ENCODE data around the gene ZFR. TPM values are rescaled to one million over a fixed set of nuclear protein-coding genes. Genes with fewer than 3 reads are reported as not detected.
"Not testable (repeated sequence)": the region's sequence is repeated elsewhere in the genome, so short reads cannot be mapped to it uniquely, and the experiment has no call there.

Gene ZFR
- total and polyA plus RNA-seq, 5 experiments from 2014 or later, result 66.9 to 79.4 (median 69.8) TPM

DNA sequence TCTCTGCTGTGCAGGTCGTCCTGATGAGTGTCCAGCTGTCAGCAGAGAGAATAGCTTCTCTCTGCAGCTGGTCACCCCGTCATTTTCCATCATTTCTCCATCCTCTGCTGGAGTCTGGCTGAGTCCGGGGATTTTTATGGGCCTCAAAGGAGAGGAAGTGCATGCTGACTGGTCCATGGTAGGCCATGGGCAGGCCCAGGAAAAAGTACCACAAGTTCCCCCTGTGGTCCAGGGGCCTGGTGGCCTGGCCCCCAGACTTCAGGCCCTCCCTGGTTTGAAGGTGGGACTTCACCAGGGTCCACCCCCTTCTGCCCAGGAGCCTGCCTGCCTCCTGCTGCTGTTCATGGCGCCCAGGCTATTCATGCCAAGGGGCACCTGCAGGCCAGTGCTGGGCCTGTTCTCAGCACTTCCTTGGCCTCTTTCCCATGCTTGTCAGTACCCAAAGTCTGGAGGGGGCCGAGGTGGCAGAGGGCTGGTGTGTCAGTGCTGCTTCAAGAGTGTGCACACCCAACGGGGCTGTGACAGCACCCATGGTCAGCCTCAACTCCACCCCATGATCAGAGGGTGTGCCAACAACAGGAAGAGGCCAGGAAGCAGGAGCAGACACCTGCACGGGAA, 124.5 kb downstream of the ZFR start:
- DNase-seq, result no peak
- no peak overlapping the region for H3K27ac Mint-ChIP-seq
- POLR2A ChIA-PET, result no interaction called here
- H3K36me3 Mint-ChIP-seq, result peaks cover 3 to 6% (median 5%) of the 10 kb centered on the region in 3 donors
- ATAC-seq, result no peak
- no peaks in the 10 kb centered on the region for H3K4me1 Mint-ChIP-seq
- peaks cover 0 to 3% (median 0%) of the 10 kb centered on the region in 5 donors for H3K27me3 Mint-ChIP-seq
- H3K9me3 Mint-ChIP-seq, result peaks cover 0 to 9% (median 6%) of the 10 kb centered on the region in 9 donors
- H3K4me3 Mint-ChIP-seq, result no peak overlapping the region

DNA sequence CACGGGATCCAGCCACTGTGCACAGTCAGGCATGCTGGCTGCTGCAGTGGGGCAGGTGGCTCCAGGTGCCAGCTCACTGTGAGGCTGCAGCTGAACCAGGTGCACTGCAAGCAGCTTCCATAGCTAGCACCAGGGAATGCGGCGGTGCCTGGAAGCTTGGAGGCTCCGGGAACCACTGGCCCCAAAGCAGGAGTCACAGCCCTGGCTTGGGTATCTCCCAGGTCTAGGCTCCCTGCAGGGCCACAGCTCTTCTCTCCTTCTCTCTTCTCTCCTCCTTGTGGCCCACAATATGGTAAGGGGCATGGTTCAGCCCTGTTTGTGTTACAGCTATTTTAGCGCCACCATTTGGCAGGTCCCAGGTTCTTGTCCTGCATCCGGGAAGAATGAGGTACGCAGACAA, 125.1 kb downstream of the ZFR start:
- ATAC-seq, result no peak
- Mint-ChIP-seq H3K36me3 (peaks cover 3 to 6% (median 5%) of the 10 kb centered on the region in 3 donors), H3K4me1 (no peaks in the 10 kb centered on the region), H3K27me3 (peaks cover 0 to 3% (median 0%) of the 10 kb centered on the region in 5 donors), H3K27ac (no peak overlapping the region), H3K9me3 (peaks cover 0 to 9% (median 6%) of the 10 kb centered on the region in 9 donors), H3K4me3 (no peak overlapping the region)
- DNase-seq, result no peak
- POLR2A ChIA-PET, result no interaction called here

DNA sequence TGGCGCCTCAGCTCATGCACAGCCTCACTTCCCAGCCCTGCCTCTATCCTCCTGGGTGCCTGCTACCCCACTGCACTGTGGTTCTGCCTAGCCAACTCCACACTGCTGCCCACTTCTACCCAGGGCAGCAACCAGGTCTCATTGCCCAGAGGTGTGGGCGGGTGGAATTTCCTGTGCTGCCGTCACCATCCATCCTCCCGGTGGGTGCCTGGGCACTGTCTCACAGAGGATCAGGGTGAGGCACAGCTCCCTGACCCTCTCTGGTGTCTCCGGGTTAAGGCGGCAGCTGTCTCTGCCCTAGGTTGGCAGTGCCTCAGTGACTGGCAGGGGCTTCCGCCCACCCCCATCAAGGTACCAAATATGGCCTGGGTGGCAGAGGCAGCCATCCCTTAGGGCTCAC, 127.5 kb downstream of the ZFR start:
- Mint-ChIP-seq H3K9me3 (peaks cover 0 to 9% (median 5%) of the 10 kb centered on the region in 9 donors), H3K36me3 (peaks cover 3 to 6% (median 5%) of the 10 kb centered on the region in 3 donors), H3K27ac (peak overlapping the region in 1 of 10 donors; percentile 46), H3K27me3 (peaks cover 0 to 3% (median 0%) of the 10 kb centered on the region in 5 donors), H3K4me1 (peaks cover under 1 to 5% (median 3%) of the 10 kb centered on the region in 4 donors), H3K4me3 (no peak overlapping the region)
- DNase-seq (no peak), ATAC-seq (no peak)
- POLR2A ChIA-PET, result no interaction called here

DNA sequence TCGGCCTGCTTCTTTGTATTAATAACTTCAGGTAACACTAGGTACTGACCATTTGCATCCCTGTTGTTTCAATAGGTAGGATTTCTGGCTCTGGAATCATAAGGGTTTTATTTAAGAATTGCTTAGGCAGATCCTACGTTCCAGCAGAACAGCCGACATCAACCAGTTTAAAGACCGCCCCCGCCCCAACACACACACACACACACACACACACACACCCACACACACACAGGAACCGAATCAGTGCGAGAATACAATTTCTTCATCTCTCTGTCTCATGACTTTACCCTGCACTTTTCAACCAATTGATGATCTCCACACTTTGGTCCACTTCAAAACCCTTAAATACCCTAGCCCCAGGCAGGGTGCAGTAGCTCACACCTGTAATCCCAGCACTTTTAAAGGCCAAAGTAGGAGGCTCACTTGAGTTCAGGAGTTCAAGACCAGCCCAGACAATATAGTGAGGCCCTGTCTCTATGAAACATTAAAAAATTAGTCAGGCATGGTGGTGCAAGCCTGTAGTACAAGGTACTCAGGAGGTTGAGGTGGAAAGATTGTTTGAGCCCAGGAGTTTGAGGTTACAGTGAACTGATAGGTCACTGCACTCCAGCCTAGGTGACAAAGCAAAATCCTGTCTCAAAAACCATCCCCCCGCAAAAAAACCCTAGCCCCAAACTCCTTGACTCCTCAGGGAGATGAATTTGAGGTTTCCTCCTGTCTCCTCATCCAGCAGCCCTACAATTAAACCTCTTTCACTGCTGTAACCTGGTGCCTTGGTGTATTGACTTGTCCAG, 129.1 kb downstream of the ZFR start:
- Mint-ChIP-seq H3K4me3 (peak overlapping the region in 6 of 10 donors; percentile 10 to 72 (median 38)), H3K27ac (peak overlapping the region in 4 of 10 donors; percentile 28 to 87 (median 64))

DNA sequence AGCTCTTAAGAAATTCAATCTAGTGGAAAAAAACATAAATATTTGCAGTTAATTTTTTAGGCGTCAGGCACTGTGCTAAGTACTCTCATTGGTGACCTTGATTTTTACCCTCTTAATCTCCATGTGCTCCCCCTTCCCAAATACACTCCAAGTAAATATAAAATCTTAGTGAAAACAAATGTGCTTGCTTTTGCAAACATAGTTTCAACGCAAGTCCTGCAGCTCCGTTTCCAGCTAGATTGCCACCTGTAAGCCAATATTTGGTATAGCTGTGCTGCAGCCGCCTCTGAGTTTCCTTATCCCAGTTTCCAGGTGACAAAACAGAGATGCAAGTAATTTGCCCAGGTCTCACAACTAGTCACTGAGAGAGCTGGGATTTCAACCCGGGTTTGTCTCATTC, 129.9 kb downstream of the ZFR start:
- Mint-ChIP-seq H3K9me3 (no peaks in the 10 kb centered on the region), H3K36me3 (peaks cover 0 to 2% (median 0%) of the 10 kb centered on the region in 3 donors), H3K4me3 (peak overlapping the region; percentile 41 to 98 (median 61)), H3K27me3 (peaks cover 0 to 2% (median 0%) of the 10 kb centered on the region in 5 donors), H3K27ac (peak overlapping the region in 4 of 10 donors; percentile 53 to 85 (median 64)), H3K4me1 (peaks cover 12 to 27% (median 25%) of the 10 kb centered on the region in 4 donors)
- DNase-seq, result no peak
- no peak for ATAC-seq
- POLR2A ChIA-PET, result no interaction called here

More for the DNA sequence above, 129.1 kb downstream of the ZFR start:
- no peaks in the 10 kb centered on the region for H3K9me3 Mint-ChIP-seq
- POLR2A ChIA-PET, result no interaction called here
- ATAC-seq, result no peak
- no peak for DNase-seq
- H3K36me3 Mint-ChIP-seq, result peaks cover 0 to under 1% (median 0%) of the 10 kb centered on the region in 3 donors
- peaks cover 9 to 19% (median 18%) of the 10 kb centered on the region in 4 donors for H3K4me1 Mint-ChIP-seq
- peaks cover 0 to 2% (median 0%) of the 10 kb centered on the region in 5 donors for H3K27me3 Mint-ChIP-seq

DNA sequence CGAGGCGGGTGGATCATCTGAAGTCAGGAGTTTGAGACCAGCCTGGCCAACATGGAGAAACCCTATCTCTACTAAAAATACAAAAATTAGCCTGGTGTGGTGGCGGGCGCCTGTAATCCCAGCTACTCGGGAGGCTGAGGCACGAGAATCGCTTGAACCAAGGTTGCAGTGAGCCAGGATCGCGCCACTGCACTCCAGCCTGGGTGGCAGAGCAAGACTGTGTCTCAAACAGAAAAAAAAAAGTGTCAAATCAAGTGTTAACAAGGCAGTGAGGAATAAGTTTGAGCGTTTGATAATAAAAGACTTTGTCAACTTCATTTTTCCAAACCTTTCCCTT, 130.4 kb downstream of the ZFR start:
- POLR2A ChIA-PET, result interaction anchor here (0.7 kb wide), 2 partner anchors 56 to 135 kb away, joined by 3 to 5 read pairs; no protein-coding TSS in a partner anchor
- ATAC-seq, DNase-seq, H3K36me3 Mint-ChIP-seq, H3K9me3 Mint-ChIP-seq, H3K27me3 Mint-ChIP-seq: not testable (repeated sequence)
- peak overlapping the region in 5 of 10 donors; percentile 53 to 85 (median 61) for H3K27ac Mint-ChIP-seq
- peaks cover 14 to 32% (median 31%) of the 10 kb centered on the region in 4 donors for H3K4me1 Mint-ChIP-seq
- H3K4me3 Mint-ChIP-seq, result peak overlapping the region; percentile 19 to 98 (median 61)

DNA sequence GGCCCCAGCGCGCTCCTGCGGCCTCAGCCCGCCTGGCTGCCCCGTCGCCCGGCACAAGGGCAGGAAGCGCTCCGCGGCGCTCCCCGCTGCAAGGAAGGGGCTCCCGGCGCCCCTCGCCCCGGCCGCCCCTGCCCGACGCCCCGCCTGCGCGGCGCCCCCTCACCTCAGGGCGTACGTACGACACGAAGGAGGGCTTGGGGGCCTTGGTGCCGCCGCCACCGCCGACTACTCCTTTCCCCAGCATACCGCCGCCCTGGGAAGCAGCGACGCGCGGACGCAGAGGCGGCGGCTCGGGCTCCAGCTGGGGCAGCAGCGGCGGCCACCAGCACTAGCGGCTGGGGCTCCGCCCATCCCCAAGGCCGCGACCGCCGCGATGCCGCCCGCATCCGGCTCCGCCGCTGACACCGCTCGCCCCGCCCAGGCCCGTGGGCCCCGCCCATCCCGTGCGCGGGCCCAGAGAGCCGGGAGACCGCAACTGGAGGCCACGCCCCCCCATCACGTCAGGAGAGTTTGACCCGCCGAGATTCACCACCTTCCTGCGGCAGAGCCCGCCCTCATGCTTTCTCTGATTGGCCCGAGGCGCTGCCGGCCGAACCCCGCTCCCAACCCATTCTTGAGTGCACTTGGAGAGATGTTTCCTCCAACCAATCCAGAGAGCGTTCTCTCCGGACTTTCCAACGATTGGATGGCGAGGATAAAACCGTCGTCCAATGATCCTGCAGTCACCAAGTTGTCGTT, 131.8 kb downstream of the ZFR start, which contains the start of gene MTMR12:
Gene MTMR12, minus strand, starts transcription at position 345 of the 738 bp plus-strand sequence. Its CDS starts 101 bp downstream, at position 244.
- peak within 1 kb of the TSS; percentile 83 to 98 (median 90) for H3K4me3 Mint-ChIP-seq
- peaks cover 0 to 2% (median 0%) of the 10 kb centered on the region in 5 donors for H3K27me3 Mint-ChIP-seq
- H3K9me3 Mint-ChIP-seq, result no peaks in the 10 kb centered on the region
- DNase-seq (peak; percentile 98 to 100 (median 100)), ATAC-seq (peak; percentile 92 to 93)
- POLR2A ChIA-PET, result interaction anchor here (0.8 to 2.1 kb wide), 4 partner anchors 15 to 277 kb away, joined by 3 to 8 read pairs (median 4); partner anchors contain the start of gene GOLPH3
- peak within 1 kb of the TSS; percentile 89 to 98 (median 96) for H3K27ac Mint-ChIP-seq
- H3K4me1 Mint-ChIP-seq, result peaks cover 19 to 44% (median 43%) of the 10 kb centered on the region in 4 donors
- H3K36me3 Mint-ChIP-seq, result peaks cover 0 to 14% (median 0%) of the 10 kb centered on the region in 3 donors

DNA sequence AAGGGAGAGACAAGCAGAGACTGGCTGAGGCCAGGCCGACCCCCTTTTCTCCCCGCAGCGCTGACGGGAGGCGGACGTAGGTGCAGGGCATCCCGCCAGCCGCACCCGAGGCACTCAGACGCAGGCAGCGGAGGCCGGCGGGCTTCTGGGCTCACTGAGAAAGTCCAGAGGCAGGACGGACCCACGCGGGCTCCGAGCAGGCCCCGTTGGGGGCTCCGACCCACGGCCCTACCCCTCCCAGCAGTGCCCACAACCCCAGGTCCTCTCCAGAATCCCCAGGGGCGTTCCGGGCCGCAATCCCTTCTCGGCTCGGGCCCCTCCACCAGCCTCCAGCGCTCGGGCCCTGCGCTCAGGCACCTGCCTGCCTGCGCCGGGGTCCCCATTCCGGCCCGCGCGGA, 132.3 kb downstream of the ZFR start:
- peak in 6 of 10 donors; percentile 11 to 71 (median 30) for DNase-seq
- ATAC-seq, result peak; percentile 6 to 26
- POLR2A ChIA-PET, result interaction anchor here (0.8 to 2.1 kb wide), 3 partner anchors 14 to 278 kb away, joined by 3 to 8 read pairs (median 4); partner anchors contain the start of gene GOLPH3

DNA sequence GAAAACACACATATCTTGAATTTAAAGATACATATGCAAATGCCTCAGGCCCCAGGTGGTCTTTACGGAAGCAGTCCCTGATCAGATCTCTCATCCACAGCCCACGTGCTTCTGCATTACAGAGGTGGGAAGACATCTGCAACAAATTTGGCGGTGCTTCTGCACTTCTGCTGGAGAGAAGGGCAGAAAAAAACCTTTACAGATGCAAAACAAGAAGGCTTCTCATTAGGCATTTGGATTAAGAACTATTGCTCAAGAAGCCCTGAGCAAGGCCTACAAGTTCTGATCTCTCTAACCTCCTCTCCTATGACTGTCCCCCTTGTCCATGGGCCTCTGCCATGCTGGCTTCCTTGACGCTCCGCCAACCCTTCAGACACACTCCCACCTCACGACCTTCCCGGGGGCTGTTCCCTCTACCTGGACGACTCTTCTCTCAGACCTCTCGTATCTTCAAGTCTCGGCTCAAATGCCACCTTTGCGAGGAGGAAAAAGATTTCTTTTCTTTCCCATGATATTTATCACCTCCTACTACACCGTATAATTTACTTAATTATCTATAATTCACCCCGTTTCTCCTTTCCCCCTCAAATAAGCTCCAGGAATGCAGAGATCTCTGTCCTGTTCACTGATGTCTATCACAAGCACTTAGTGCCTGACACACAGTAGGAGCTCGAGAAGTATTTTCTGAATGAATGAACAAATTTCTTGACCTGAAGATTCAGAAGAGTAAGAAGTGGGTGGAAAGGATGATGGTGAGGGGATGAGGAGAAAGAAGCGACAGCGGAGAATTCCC, 132.9 kb downstream of the ZFR start:
- DNase-seq, result peak in 1 of 10 donors; percentile 4
- H3K4me1 Mint-ChIP-seq, result peaks cover 24 to 52% (median 48%) of the 10 kb centered on the region in 4 donors
- peaks cover 0 to 2% (median 0%) of the 10 kb centered on the region in 5 donors for H3K27me3 Mint-ChIP-seq
- ATAC-seq, result no peak
- no peaks in the 10 kb centered on the region for H3K9me3 Mint-ChIP-seq
- H3K4me3 Mint-ChIP-seq, result peak overlapping the region; percentile 82 to 98 (median 88)
- POLR2A ChIA-PET, result interaction anchor here (2.1 kb wide), 1 partner anchor 138 kb away, joined by 8 read pairs; the partner anchor contains the start of gene GOLPH3
- H3K36me3 Mint-ChIP-seq, result peaks cover 0 to 14% (median 0%) of the 10 kb centered on the region in 3 donors
- peak overlapping the region; percentile 84 to 96 (median 91) for H3K27ac Mint-ChIP-seq

More for the DNA sequence above, 132.3 kb downstream of the ZFR start:
- Mint-ChIP-seq H3K4me1 (peaks cover 21 to 49% (median 46%) of the 10 kb centered on the region in 4 donors), H3K36me3 (peaks cover 0 to 14% (median 0%) of the 10 kb centered on the region in 3 donors), H3K4me3 (peak overlapping the region; percentile 82 to 98 (median 88)), H3K27ac (peak overlapping the region; percentile 84 to 96 (median 91)), H3K9me3 (no peaks in the 10 kb centered on the region), H3K27me3 (peaks cover 0 to 2% (median 0%) of the 10 kb centered on the region in 5 donors)

DNA sequence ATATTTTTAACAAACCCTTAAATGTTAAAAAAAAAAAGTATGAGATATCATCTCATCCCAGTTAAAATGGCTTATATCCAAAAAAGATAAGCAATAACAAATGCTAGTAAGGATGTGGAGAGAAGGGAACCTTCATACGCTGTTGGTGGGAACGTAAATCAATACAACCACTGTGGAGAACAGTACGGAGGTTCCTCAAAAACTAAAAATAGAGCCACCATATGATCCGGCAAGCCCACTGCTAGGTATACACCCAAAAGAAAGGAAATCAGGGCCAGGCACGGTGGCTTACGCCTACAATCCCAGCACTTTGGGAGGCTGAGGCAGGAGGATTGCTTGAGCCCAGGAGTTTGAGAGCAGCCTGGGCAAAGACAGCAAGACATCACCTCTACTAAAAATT, 134.8 kb downstream of the ZFR start:
- POLR2A ChIA-PET, result no interaction called here
- H3K27ac Mint-ChIP-seq, result peak overlapping the region in 1 of 10 donors; percentile 73

DNA sequence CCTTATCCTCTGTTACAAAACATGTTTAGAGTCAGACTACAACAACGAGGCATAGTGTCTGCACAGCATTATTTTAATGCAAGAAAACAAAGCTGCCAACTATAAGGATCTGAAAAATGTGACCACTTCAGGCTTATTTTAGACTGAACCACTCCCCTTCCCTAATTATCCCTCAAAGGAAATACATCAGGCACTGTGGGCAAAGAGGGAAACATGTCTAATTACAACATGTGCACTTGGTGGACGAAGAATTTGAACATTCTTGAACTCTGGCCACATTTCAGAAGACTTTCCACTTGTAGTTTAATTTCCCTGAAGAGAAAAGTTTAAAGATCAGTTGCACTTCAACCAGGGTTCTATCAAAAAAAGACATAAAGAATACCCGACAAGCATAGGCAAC, 135.6 kb downstream of the ZFR start:
- Mint-ChIP-seq H3K9me3 (no peaks in the 10 kb centered on the region), H3K4me3 (peak overlapping the region in 1 of 10 donors; percentile 44), H3K27me3 (peaks cover 0 to 2% (median 0%) of the 10 kb centered on the region in 5 donors), H3K27ac (no peak overlapping the region), H3K4me1 (peaks cover 31 to 71% (median 63%) of the 10 kb centered on the region in 4 donors), H3K36me3 (peaks cover 0 to 18% (median 0%) of the 10 kb centered on the region in 3 donors)
- DNase-seq (no peak), ATAC-seq (no peak)
- POLR2A ChIA-PET, result no interaction called here

More for the DNA sequence above, 134.8 kb downstream of the ZFR start:
- Mint-ChIP-seq H3K9me3 (no peaks in the 10 kb centered on the region), H3K36me3 (peaks cover 0 to 15% (median 0%) of the 10 kb centered on the region in 3 donors), H3K4me1 (peaks cover 27 to 64% (median 57%) of the 10 kb centered on the region in 4 donors), H3K4me3 (peak overlapping the region in 5 of 10 donors; percentile 6 to 73 (median 41)), H3K27me3 (peaks cover 0 to 2% (median 0%) of the 10 kb centered on the region in 5 donors)
- ATAC-seq (no peak), DNase-seq (no peak)
